Neuronal stem cell (in vitro differentiated cells): ENCODE measurements around the gene CFAP61.

Experiments
- DNase-seq: peaks from one replicate; pipeline ENCODE4 v3.0.0-alpha.2; 2013; ENCODE audit warnings: low spot score
- H2AFZ ChIP-seq: one replicate; pipeline ENCODE4 v1.6.1; 2013; ENCODE audit warnings: mild to moderate bottlenecking, low read length, inconsistent platforms
- H2AK5ac ChIP-seq: 2 replicates; pipeline ENCODE4 v1.6.1; 2013; ENCODE audit warnings: low read depth, mild to moderate bottlenecking, inconsistent platforms, low read length, moderate library complexity, mixed read lengths
- H2BK120ac ChIP-seq: 2 replicates; pipeline ENCODE4 v1.6.1; 2013; ENCODE audit warnings: low read depth, mild to moderate bottlenecking, inconsistent platforms, low read length, moderate library complexity, mixed read lengths
- H2BK12ac ChIP-seq: one replicate; pipeline ENCODE4 v1.6.1; 2013; ENCODE audit warnings: low read length, inconsistent platforms
- H2BK15ac ChIP-seq: 2 replicates; pipeline ENCODE4 v1.6.1; 2013; ENCODE audit warnings: mild to moderate bottlenecking, low read length, inconsistent platforms, mixed read lengths
- H2BK5ac ChIP-seq: one replicate; pipeline ENCODE4 v1.6.1; 2013; ENCODE audit warnings: inconsistent platforms, mild to moderate bottlenecking, low read length, moderate library complexity
- H3K14ac ChIP-seq: one replicate; pipeline ENCODE4 v1.6.1; 2013; ENCODE audit warnings: low read length, inconsistent platforms
- H3K18ac ChIP-seq: 2 replicates; pipeline ENCODE4 v1.6.1; 2013; ENCODE audit warnings: low read length, inconsistent platforms
- H3K23ac ChIP-seq: 2 replicates; pipeline ENCODE4 v1.6.1; 2013; ENCODE audit warnings: low read depth, mild to moderate bottlenecking, mixed read lengths, low read length, inconsistent platforms; ENCODE audit not compliant: poor library complexity
- H3K27ac ChIP-seq: replicated peaks from 3 replicates; pipeline ENCODE4 v1.5.1; 2013; ENCODE audit warnings: low read length, inconsistent platforms
- H3K27me3 ChIP-seq, 3 experiments: 2 replicates each; pipeline ENCODE4 v1.6.1; 2013; ENCODE audit warnings: low read length in 3 of 3, mild to moderate bottlenecking in 2 of 3, inconsistent platforms in 1 of 3, low read depth in 1 of 3, mixed read lengths in 1 of 3, moderate library complexity in 1 of 3; ENCODE audit not compliant: control insufficient read depth in 3 of 3, insufficient read depth in 3 of 3
- H3K36me3 ChIP-seq, 2 donors: replicated peaks in 1 of 2; 2 replicates each; pipeline ENCODE4 v1.6.1; 2013; ENCODE audit warnings: low read length in 2 of 2; ENCODE audit not compliant: control insufficient read depth in 2 of 2, insufficient read depth in 2 of 2
- H3K4ac ChIP-seq: 2 replicates; pipeline ENCODE4 v1.6.1; 2013; ENCODE audit warnings: inconsistent platforms, mild to moderate bottlenecking, low read length, moderate library complexity
- H3K4me1 ChIP-seq, 2 donors: 1 replicate in 1 of 2; 2 replicates in 1 of 2; pipeline ENCODE4 v1.6.1; 2013; ENCODE audit warnings: low read length in 2 of 2, low read depth in 1 of 2; ENCODE audit not compliant: control insufficient read depth in 2 of 2, insufficient read depth in 1 of 2
- H3K4me2 ChIP-seq: one replicate; pipeline ENCODE4 v1.6.1; 2013; ENCODE audit warnings: mild to moderate bottlenecking, low read length, inconsistent platforms; ENCODE audit not compliant: insufficient read depth, poor library complexity, severe bottlenecking
- H3K4me3 ChIP-seq, 2 donors: 2 replicates each; pipeline ENCODE4 v1.5.1; 2013; ENCODE audit warnings: low read length in 2 of 2, mild to moderate bottlenecking in 2 of 2, inconsistent platforms in 1 of 2, moderate library complexity in 1 of 2
- H3K79me1 ChIP-seq: one replicate; pipeline ENCODE4 v1.6.1; 2013; ENCODE audit warnings: low read depth, mild to moderate bottlenecking, inconsistent platforms, low read length, moderate library complexity
- H3K9ac ChIP-seq: one replicate; pipeline ENCODE4 v1.6.1; 2013; ENCODE audit warnings: mild to moderate bottlenecking, low read depth, low read length, inconsistent platforms; ENCODE audit not compliant: poor library complexity
- H3K9me3 ChIP-seq, 2 donors: replicated peaks in 1 of 2; 2 replicates each; pipeline versions ENCODE3 to v1.6.1; 2013; ENCODE audit warnings: low read length in 2 of 2, mild to moderate bottlenecking in 2 of 2, inconsistent platforms in 1 of 2, low read depth in 1 of 2, mixed read lengths in 1 of 2, moderate library complexity in 1 of 2; ENCODE audit not compliant: control insufficient read depth in 2 of 2, insufficient read depth in 1 of 2
- H4K8ac ChIP-seq: one replicate; pipeline ENCODE4 v1.6.1; 2013; ENCODE audit warnings: low read depth, mild to moderate bottlenecking, inconsistent platforms, low read length, moderate library complexity
- H4K91ac ChIP-seq: one replicate; pipeline ENCODE4 v1.6.1; 2013; ENCODE audit warnings: low read length, low read depth, mild to moderate bottlenecking, inconsistent platforms; ENCODE audit not compliant: poor library complexity
- WGBS, 2 donors: extraction: QIAGEN DNeasy Blood & Tissue Kit; methylation state at CpG; one replicate each; pipeline ENCODE4 v1.1.7; 2013; ENCODE audit warnings: missing lambda C conversion rate in 2 of 2, mixed read lengths in 1 of 2; ENCODE audit not compliant: insufficient read length in 2 of 2, insufficient replicate concordance in 1 of 2; ENCODE audit errors: extremely low coverage in 2 of 2; 5-methylcytosine and 5-hydroxymethylcytosine counted together

CFAP61 gene

DNA sequence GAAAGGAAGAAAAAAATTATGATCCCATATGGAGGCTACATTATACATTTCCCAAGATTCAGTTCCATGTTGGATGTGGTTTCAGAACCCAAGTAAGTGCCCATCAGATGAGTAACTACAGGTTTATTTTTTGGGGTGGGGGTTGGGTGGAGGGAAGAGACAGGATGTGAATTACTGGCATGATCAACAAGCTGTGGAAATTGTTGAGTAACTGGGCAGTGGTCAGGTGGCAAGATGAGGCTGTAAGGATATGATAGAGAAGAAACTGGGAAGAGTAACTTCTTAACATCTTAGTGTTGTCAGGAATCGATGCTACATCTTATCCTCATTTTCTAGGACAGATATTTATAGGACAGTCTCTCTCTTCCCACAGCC, 153.5 kb downstream of the CFAP61 start:
- no peaks in the 10 kb centered on the region for H3K9me3 ChIP-seq
- no peak overlapping the region for H4K91ac ChIP-seq
- H2BK120ac ChIP-seq = no peak overlapping the region
- H2BK5ac ChIP-seq = no peak overlapping the region
- no peak overlapping the region for H3K4me2 ChIP-seq
- H3K27ac ChIP-seq = no peak overlapping the region
- no peak for DNase-seq
- H3K4me1 ChIP-seq = peaks cover 9 to 18% of the 10 kb centered on the region in 2 donors
- no peak overlapping the region for H2AK5ac ChIP-seq
- no peak overlapping the region for H2BK12ac ChIP-seq
- H3K36me3 ChIP-seq = no peaks in the 10 kb centered on the region
- no peak overlapping the region for H3K18ac ChIP-seq
- H3K14ac ChIP-seq = no peak overlapping the region
- H3K23ac ChIP-seq = no peak overlapping the region
- H3K4ac ChIP-seq = no peak overlapping the region
- H3K9ac ChIP-seq = no peak overlapping the region
- H3K79me1 ChIP-seq = no peaks in the 10 kb centered on the region
- no peaks in the 10 kb centered on the region for H3K27me3 ChIP-seq
- no peak overlapping the region for H4K8ac ChIP-seq
- no CpG with 5 or more reads among the region's 1 CpG for WGBS, 2 donors
- no peak overlapping the region for H2AFZ ChIP-seq
- no peak overlapping the region for H3K4me3 ChIP-seq
- H2BK15ac ChIP-seq = no peak overlapping the region

DNA sequence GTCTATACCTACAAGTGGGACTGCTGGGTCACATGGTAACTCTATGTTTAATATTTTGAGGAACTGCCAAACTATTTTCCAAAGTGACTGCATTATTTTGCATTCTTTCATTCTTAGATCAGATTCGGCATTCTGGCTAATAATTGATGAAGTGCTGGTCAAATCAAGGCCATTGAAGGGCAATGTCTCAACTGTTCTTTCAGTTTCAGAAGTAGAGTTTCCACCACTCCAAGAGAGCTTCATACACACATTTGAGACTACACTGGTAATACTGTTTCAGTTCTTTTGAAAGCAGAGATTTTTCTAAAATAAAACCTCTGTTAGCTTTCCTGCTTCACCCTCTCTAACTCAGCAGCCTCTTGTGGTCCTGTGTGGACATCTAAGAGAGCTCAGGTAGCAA, 154.5 kb downstream of the CFAP61 start:
- no peak overlapping the region for H2BK12ac ChIP-seq
- DNase-seq = no peak
- H3K4me3 ChIP-seq = no peak overlapping the region
- no CpG with 5 or more reads among the region's 1 CpG for WGBS, 2 donors
- no peaks in the 10 kb centered on the region for H3K79me1 ChIP-seq
- no peaks in the 10 kb centered on the region for H3K36me3 ChIP-seq
- H3K27ac ChIP-seq = no peak overlapping the region
- H2AK5ac ChIP-seq = no peak overlapping the region
- no peak overlapping the region for H4K91ac ChIP-seq
- peak overlapping the region; percentile 64 for H2AFZ ChIP-seq
- no peak overlapping the region for H3K14ac ChIP-seq
- no peak overlapping the region for H3K4me2 ChIP-seq
- no peaks in the 10 kb centered on the region for H3K27me3 ChIP-seq
- peaks cover 5 to 16% of the 10 kb centered on the region in 2 donors for H3K4me1 ChIP-seq
- no peak overlapping the region for H4K8ac ChIP-seq
- no peak overlapping the region for H2BK15ac ChIP-seq
- H3K9me3 ChIP-seq = no peaks in the 10 kb centered on the region
- H3K4ac ChIP-seq = no peak overlapping the region
- no peak overlapping the region for H2BK5ac ChIP-seq
- H3K23ac ChIP-seq = no peak overlapping the region
- no peak overlapping the region for H3K9ac ChIP-seq
- no peak overlapping the region for H3K18ac ChIP-seq
- no peak overlapping the region for H2BK120ac ChIP-seq

DNA sequence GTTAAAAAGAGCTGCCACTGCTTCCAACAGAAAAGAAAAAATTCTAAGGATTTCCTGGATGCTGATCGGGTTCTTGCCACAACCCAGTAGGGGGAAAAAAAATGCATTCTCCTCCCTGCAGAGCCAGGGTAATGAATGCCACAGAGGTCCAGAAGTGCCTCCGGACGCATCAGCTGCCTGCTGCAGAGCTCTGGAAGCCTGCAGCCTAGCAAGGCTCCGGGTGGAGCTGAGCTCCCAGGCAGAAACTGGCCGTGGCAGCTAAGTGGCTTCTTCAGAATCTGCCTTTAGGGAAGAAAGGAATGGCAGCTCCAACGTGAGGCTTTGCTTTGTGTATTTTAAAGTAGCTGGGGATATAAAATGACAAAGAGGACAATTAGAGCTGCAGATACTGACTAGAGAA, 155.0 kb downstream of the CFAP61 start:
- Histone ChIP-seq H3K4me1 (peaks cover 5 to 19% of the 10 kb centered on the region in 2 donors), H3K27ac (no peak overlapping the region), H4K91ac (no peak overlapping the region), H3K27me3 (no peaks in the 10 kb centered on the region), H3K79me1 (no peaks in the 10 kb centered on the region), H2AK5ac (no peak overlapping the region), H3K23ac (no peak overlapping the region), H3K9ac (no peak overlapping the region), H3K18ac (no peak overlapping the region), H3K9me3 (no peaks in the 10 kb centered on the region), H3K14ac (no peak overlapping the region), H3K36me3 (no peaks in the 10 kb centered on the region), H2BK12ac (no peak overlapping the region), H3K4ac (no peak overlapping the region), H3K4me3 (no peak overlapping the region), H2BK5ac (no peak overlapping the region), H2BK120ac (no peak overlapping the region), H3K4me2 (no peak overlapping the region), H4K8ac (no peak overlapping the region), H2BK15ac (no peak overlapping the region), H2AFZ (peak overlapping the region; percentile 64)
- no CpG with 5 or more reads among the region's 6 CpGs for WGBS, 2 donors
- no peak for DNase-seq

DNA sequence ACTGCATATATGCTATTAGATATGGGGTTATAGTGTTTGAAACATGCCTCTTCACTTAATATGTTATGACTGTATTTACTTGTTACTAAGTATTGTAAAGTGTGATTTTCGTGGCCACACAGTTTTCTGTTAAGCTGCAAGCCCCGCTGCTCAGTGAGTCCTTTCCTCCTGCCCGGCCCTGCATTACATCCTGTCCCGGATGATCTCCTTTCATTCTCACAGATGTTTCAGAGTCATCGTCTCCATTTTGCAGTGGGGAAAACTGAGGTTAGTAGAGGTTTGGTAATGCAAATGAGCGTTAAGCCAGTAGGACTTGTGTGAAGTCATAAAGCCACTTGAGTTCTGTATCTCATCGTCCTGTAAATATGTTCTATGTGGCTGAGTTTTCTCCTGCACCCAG, 155.5 kb downstream of the CFAP61 start:
- H2BK120ac ChIP-seq = no peak overlapping the region
- H4K8ac ChIP-seq = no peak overlapping the region
- no peak overlapping the region for H2BK5ac ChIP-seq
- no peaks in the 10 kb centered on the region for H3K27me3 ChIP-seq
- no peak overlapping the region for H2AK5ac ChIP-seq
- DNase-seq = no peak
- no peaks in the 10 kb centered on the region for H3K9me3 ChIP-seq
- H3K18ac ChIP-seq = no peak overlapping the region
- no peak overlapping the region for H2BK12ac ChIP-seq
- H2AFZ ChIP-seq = no peak overlapping the region
- H2BK15ac ChIP-seq = no peak overlapping the region
- H3K23ac ChIP-seq = no peak overlapping the region
- WGBS, 2 donors = no CpG with 5 or more reads among the region's 7 CpGs
- no peak overlapping the region for H3K9ac ChIP-seq
- H3K27ac ChIP-seq = no peak overlapping the region
- no peaks in the 10 kb centered on the region for H3K36me3 ChIP-seq
- no peak overlapping the region for H3K14ac ChIP-seq
- no peak overlapping the region for H3K4ac ChIP-seq
- H3K79me1 ChIP-seq = no peaks in the 10 kb centered on the region
- H3K4me3 ChIP-seq = no peak overlapping the region
- H4K91ac ChIP-seq = no peak overlapping the region
- H3K4me2 ChIP-seq = no peak overlapping the region
- peaks cover 10 to 25% of the 10 kb centered on the region in 2 donors for H3K4me1 ChIP-seq
